Fibroblast of skin of right biceps (primary cell): ENCODE results near the gene TSR3.
A peak's percentile ranks its signal among the peaks of the same experiment; 100 is the strongest.

Source experiments
- DNase-seq: peaks from one replicate; pipeline ENCODE4 v3.0.0-alpha.2; 2013

Gene TSR3

GRCh38 chr16:1377406-1378010, 25.8 kb upstream of the TSR3 start:
- no peak for DNase-seq

- DNase-seq: no peak
Observed at GRCh38 chr16:1375741-1376410, 24.2 kb upstream of the TSR3 start.

- no peak for DNase-seq
Observed at GRCh38 chr16:1375298-1375640, 23.6 kb upstream of the TSR3 start.

GRCh38 chr16:1374418-1375297, 23.0 kb upstream of the TSR3 start:
- no peak for DNase-seq

- no peak for DNase-seq
Observed at GRCh38 chr16:1372292-1372950, 20.7 kb upstream of the TSR3 start.

DNA sequence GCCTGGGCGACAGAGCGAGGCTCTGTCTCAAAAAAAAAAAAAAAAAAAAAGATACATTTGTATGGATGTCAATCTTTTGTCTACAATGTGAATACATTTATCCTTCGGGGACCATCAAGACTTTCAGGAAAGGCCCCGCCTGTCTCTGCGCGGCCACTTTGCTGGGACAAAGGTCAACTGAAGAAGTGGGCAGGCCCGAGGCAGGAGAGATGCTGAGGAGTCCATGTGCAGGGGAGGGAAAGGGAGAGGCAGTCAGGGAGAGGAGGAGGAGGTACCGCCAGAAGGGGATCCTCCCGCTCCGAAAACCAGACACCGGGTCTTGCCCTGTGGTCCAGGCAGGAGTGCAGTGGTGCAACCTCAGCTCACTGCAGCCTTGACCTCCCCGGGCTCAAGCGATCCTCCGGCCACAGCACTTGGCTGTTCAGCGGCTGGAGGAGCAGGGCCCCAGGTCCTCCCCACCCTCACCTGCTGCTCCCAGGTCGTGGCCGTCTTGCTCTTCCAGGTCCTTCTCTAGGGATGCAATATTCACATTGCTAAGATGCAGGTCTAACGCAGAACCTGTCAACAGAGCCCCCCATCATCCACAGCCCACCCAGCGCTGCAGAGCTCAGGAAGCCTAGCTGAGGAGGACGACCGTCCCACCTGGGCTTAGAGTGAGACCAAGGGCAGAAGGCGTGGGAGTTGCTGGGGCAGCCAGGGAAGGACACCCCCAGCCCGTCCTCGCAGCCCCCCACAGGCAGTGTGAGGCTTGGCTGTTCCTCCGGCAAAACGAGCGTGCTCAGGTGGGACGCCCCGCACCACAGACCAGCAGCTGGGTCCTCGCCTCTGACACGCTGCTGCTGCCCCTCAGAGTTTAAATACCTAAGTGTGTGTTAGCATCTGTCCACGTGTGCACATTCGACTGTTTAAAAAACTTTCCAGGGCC, 19.6 kb upstream of the TSR3 start:
- DNase-seq: no peak

DNA sequence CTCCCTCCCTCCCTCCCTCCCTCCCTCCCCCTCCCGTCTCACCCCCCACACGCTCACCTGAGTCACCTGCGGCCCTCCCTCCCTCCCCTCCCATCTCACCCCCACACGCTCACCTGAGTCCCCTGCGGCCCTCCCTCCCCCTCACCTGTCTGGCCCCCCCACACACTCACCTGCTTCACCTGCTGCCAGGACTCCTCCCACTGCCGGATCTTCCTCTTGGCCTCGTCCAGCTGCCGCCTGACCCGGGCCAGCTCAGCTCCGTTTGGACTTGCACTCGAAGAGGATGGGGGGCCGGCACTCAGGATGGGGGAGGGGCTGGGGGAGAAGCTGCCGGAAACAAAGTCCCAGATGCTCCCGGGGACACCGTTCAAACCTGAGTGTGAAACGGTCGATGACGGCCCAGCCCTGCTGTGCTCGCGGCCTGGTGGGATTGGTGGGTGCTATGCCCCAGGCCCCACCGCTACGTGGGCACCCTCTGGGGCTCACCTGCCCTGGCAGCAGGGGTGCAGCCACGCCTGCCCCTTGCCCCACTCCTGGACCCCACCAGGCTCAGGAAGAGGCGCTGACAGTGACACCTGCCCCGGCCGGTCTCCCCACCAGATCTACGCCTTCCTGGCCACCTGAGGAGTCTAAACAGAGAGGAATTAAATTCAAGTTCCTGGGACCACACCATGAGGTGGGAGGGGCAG, 16.0 kb upstream of the TSR3 start:
- no peak for DNase-seq

DNA sequence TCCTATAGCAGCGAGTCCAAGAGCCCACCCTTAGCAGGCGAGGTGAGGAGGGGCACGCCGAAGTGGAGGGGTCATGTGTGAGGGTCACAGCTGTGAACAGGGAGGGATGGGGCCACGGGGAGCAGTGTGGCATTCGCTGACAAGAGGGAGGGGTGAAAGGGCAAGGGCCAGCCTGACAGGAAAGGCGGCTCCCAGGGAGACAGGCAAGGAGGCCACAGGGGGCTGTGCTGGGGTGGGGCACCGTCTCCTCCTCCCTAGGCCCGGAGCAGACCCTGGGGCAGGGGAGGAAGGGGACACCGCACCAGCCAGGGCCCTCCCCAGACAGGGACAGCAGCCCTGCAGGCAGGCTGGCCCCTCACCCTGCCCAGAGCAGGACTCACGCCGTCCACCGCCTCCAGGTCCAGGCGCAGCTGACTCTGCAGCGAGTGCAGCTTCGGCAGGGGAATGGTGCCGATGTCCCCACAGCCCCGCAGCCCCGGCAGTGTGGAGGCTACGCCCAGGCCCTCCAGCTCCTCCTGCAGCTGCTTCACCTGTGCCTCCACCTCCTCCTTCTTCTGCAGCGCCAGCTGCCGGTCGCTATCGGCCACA, 15.1 kb upstream of the TSR3 start:
- DNase-seq: no peak

GRCh38 chr16:1366060-1366711, 14.5 kb upstream of the TSR3 start:
- DNase-seq: no peak

GRCh38 chr16:1364510-1364909, 12.8 kb upstream of the TSR3 start:
- DNase-seq: no peak

- DNase-seq: peak; percentile 26
Observed at GRCh38 chr16:1363501-1364041, 11.9 kb upstream of the TSR3 start.

GRCh38 chr16:1362807-1363206, 11.1 kb upstream of the TSR3 start:
- no peak for DNase-seq

DNA sequence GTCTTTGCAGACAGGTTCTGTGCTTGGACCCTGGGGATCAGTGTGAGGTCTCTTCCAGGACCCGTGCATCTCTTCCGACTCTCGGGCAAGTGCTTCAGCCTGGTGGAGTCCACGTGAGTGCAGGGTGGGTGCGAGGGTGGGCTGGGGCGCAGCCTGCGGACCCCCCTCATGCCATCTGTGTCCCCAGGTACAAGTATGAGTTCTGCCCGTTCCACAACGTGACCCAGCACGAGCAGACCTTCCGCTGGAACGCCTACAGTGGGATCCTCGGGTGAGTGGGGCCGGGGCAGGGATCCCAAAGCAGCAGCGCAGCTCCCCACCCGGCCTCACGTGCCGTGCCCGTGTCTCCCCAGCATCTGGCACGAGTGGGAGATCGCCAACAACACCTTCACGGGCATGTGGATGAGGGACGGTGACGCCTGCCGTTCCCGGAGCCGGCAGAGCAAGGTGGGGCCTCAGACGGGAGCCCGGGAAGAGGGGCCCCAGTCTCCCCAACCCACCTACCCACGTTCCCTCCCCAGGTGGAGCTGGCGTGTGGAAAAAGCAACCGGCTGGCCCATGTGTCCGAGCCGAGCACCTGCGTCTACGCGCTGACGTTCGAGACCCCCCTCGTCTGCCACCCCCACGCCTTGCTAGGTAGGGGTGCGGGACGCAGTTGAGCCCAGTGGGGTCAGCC, 10.1 kb upstream of the TSR3 start:
- DNase-seq: no peak

- DNase-seq: no peak
Observed at GRCh38 chr16:1357906-1358566, 6.4 kb upstream of the TSR3 start.

GRCh38 chr16:1356061-1356900, 4.6 kb upstream of the TSR3 start:
- DNase-seq: no peak

GRCh38 chr16:1355591-1355990, 3.9 kb upstream of the TSR3 start:
- no peak for DNase-seq

DNA sequence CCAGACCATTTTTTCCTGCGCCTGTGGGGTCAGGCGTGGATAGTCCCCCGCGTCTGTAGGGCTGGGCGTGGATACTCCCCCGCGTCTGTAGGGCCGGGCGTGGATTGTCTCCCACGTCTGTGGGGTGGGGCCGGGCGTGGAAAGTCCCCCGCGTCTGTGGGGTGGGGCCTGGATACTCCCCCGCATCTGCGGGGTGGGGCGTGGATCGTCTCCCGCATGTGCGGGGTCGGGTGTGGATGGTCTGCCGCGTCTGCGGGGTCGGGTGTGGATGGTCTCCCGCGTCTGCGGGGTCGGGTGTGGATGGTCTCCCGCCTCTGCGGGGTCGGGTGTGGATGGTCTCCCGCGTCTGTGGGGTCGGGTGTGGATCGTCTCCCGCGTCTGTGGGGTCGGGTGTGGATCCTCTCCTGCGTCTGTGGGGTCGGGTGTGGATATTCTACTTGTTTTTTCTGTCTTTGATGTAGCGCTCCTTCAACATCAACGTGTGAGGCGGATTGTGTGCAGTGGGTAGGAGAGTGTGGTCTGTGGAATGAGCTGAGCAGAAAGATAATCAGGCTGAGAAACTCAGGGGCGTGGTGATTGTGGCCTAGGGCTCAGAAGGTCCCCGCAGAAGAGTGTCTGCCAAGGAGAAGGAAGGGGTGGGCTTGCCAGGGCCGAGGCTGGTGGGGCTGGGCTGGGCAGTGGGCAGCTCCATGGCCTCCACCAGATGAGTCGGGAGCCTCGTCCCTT, 3.3 kb upstream of the TSR3 start:
- no peak for DNase-seq

- no peak for DNase-seq
Observed at GRCh38 chr16:1351215-1351581, 480 bp downstream of the TSR3 start.
